Stimulated activated naive CD8-positive, alpha-beta T cell treated with anti-CD3 and anti-CD28 coated beads, Interleukin-15, Interleukin-2, amounts not matched to agents 100 ng/mL and 50 ng/mL, for 24 hours (primary cell): ENCODE measurements around the gene SLC2A5.

Experiments
- H3K27ac Mint-ChIP-seq: one replicate; pipeline ENCODE4 v1.8.0; 2021; ENCODE audit warnings: mild to moderate bottlenecking, mixed read lengths
- H3K27me3 Mint-ChIP-seq: one replicate; pipeline ENCODE4 v1.8.0; 2021; ENCODE audit warnings: mixed read lengths
- H3K36me3 Mint-ChIP-seq: one replicate; pipeline ENCODE4 v1.8.0; 2021; ENCODE audit warnings: low read depth, mixed read lengths
- H3K4me1 Mint-ChIP-seq: one replicate; pipeline ENCODE4 v1.8.0; 2021; ENCODE audit warnings: low read depth, mixed read lengths
- H3K4me3 Mint-ChIP-seq: one replicate; pipeline ENCODE4 v1.8.0; 2021; ENCODE audit warnings: mild to moderate bottlenecking, mixed read lengths
- H3K9me3 Mint-ChIP-seq: one replicate; pipeline ENCODE4 v1.8.0; 2021; ENCODE audit warnings: mixed read lengths

Gene SLC2A5, protein sequence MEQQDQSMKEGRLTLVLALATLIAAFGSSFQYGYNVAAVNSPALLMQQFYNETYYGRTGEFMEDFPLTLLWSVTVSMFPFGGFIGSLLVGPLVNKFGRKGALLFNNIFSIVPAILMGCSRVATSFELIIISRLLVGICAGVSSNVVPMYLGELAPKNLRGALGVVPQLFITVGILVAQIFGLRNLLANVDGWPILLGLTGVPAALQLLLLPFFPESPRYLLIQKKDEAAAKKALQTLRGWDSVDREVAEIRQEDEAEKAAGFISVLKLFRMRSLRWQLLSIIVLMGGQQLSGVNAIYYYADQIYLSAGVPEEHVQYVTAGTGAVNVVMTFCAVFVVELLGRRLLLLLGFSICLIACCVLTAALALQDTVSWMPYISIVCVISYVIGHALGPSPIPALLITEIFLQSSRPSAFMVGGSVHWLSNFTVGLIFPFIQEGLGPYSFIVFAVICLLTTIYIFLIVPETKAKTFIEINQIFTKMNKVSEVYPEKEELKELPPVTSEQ

DNA sequence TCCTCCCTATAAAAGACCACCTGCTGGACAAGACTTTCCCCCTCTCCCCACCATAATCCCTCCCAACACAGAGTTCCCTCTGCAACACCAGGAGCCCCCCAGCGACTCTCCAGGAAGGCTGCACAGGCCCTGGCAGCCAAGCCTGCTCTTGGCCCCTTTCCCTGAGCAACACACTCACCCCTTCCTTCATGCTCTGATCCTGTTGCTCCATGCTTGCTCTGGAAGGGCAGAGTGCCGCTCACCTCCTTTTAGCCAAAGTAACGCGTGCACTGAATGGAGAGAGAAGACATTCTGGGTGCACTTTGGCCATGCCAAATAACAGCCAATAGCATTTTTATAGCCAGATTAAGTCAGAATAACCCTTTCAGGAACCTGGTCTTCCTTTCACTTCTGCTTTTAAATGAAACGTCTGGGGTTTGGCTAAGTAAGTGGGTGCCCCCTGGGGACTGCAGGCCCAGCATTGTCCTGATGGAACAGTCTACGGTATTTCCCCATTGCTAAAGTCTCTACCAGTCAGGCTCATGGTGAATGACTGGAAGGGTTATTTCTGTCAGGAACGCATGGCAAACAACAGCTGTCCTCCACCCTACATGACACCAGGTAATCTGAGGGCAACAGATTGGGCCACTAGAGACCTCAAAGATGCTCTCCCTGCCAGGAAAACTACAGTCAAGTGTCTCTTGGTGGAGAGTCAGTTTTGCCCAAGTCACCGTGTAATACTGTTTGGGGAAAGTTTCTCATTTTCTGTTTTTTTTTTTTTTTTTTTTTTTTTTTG, at the start of gene SLC2A5:
Gene SLC2A5, minus strand, starts transcription at position 310 of the 775 bp plus-strand sequence. Its CDS starts 99 bp downstream, at position 211.
- Mint-ChIP-seq H3K4me1 (peaks cover 16% of the 10 kb centered on the region), H3K9me3 (no peaks in the 10 kb centered on the region), H3K4me3 (peak within 1 kb of the TSS; percentile 52), H3K36me3 (no peaks in the 10 kb centered on the region), H3K27ac (no peak within 1 kb of the TSS), H3K27me3 (peaks cover 5% of the 10 kb centered on the region)

DNA sequence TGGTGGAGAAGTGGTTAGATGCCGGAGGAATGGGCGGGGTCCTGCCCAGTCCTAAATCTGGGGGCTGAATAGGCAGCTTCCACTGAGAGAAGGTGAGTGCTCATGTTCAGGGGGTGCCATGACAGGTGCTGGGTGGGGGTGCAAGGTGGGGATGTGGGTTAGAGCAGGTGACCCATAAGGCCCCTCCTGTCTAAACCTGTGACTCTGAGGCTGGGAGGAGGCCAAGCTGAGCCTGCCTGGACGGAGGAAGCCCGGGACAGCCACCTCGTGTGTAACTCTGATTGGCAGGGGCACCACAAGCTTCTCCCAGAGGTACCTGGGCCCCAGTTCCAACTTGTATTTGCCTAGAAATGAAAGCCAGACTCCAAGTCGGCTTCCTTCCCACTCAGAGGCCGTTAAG, 48.8 kb upstream of the SLC2A5 start:
- Mint-ChIP-seq H3K4me3 (no peak overlapping the region), H3K9me3 (no peaks in the 10 kb centered on the region), H3K27me3 (no peaks in the 10 kb centered on the region), H3K36me3 (no peaks in the 10 kb centered on the region), H3K27ac (no peak overlapping the region), H3K4me1 (peaks cover 18% of the 10 kb centered on the region)

DNA sequence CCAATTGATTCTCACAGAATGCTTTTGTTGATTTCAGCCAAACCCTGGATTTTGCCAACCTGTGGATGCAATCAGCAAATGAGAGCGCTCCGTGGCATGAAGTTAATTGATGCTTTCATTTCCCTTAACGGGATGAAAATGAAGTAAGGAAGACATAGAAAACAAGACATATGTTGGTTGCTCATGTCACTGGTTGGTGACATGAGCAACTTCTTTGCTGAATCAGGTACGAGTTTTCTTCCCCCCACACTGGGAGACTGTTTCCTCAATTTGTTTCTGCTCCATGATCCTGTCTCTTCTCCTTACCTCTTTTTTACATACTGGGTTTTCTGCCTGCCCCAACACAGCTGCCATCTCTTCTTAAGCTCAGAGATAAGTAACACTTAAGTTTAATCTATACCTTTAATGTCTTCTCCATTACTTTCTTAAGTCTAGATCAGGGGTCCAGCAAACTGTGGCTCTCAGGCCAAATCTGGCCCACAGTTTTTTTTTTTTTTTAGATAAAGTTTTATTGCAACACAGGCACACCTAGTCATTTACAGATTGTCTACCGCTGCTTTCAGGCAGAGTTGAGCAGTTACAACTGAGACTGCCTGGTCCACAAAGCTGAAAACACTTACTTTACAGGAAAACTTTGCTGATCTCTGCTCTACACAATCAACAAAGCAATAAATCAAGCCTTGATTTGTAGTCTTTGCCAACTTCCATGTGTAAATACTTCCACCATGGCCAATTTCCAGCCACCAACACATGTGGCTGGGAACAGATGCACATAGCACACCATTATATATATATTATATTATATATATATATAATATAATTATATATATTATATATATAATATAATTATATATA, 46.1 kb upstream of the SLC2A5 start:
- Mint-ChIP-seq H3K27me3 (no peaks in the 10 kb centered on the region), H3K9me3 (no peaks in the 10 kb centered on the region), H3K36me3 (no peaks in the 10 kb centered on the region), H3K4me3 (no peak overlapping the region), H3K4me1 (peaks cover 5% of the 10 kb centered on the region), H3K27ac (no peak overlapping the region)

DNA sequence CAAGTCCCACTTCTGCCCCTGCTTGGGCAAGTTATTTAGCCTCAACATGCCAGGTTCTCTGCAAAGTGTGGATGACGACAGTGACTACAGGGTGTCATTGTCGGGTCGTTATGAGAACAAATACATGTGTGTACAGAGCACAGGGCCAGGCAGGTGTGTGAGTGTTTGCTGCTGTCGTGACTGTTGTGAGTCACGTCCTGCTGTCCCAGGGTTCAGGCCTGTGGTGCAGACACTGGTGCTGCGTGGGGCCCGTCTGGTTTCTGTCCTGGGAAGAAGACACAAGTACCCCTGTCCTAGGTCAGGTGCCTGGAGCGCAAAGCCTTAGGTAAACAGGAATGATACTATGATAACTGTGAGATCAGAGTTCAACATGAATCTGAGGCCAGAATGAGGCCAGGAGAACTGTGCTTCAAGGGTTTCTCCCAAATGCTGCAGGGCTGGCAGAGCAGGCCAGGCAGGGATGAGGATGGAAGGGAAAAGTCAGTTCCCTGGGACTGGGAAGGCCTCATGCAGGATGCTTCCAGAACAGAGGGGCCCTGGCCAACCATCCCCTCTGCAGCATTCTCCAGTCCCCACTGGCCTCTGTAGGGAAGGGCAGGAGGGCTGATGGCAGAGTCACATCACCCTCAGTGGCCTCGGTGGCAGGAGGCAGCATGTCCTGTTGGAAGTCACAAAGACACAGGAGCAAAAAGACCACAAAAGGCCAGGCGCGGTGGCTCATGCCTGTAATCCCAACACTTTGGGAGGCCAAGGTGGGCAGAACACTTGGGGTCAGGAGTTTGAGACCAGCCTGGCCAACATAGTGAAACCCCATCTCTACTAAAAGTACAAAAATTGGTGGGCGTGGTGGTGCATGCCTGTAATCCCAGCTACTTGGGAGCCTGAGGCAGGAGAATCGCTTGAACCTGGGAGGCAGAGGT, 43.8 kb upstream of the SLC2A5 start:
- Mint-ChIP-seq H3K27me3 (no peaks in the 10 kb centered on the region), H3K4me1 (no peaks in the 10 kb centered on the region), H3K4me3 (no peak overlapping the region), H3K9me3 (no peaks in the 10 kb centered on the region), H3K27ac (no peak overlapping the region), H3K36me3 (no peaks in the 10 kb centered on the region)

DNA sequence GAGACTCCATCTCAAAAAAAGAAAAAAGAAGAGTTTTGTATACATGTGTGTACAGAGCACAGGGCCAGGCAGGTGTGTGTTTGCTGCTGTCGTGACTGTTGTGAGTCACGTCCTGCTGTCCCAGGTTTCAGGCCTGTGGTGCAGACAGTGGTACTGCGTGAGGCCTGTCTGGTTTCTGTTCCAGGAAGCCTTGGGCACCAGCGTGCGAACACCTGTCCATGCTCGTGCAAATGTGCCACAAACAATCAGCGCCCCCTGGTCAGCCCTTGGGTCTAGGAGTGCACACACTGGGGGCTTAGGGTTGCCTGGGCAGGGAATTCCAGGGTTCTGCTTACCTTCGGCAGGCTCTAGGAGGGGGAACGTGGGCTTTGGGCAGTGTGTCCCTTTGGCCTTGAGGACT, 42.5 kb upstream of the SLC2A5 start:
- Mint-ChIP-seq H3K4me3 (no peak overlapping the region), H3K27me3 (no peaks in the 10 kb centered on the region), H3K27ac (no peak overlapping the region), H3K36me3 (no peaks in the 10 kb centered on the region), H3K9me3 (no peaks in the 10 kb centered on the region), H3K4me1 (no peaks in the 10 kb centered on the region)

DNA sequence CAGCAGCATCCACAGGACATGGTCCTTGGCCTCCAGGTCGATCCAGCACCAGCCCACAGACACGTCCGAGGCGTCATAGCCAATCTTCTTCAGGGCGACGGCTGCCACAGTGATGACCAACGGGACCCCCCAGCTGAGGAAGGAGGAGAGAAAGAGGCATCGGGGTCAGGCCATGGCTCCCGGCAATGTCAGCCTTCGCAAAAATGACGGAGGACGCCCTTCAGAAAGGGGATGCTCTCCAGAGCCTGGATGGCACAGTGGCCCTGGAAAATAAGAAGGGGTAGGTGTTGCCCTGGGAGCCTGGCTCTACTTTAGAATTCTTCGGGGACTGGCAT, 41.9 kb upstream of the SLC2A5 start:
- H3K27me3 Mint-ChIP-seq, result no peaks in the 10 kb centered on the region
- H3K4me3 Mint-ChIP-seq, result no peak overlapping the region
- H3K27ac Mint-ChIP-seq, result no peak overlapping the region
- no peaks in the 10 kb centered on the region for H3K9me3 Mint-ChIP-seq
- H3K4me1 Mint-ChIP-seq, result no peaks in the 10 kb centered on the region
- no peaks in the 10 kb centered on the region for H3K36me3 Mint-ChIP-seq

DNA sequence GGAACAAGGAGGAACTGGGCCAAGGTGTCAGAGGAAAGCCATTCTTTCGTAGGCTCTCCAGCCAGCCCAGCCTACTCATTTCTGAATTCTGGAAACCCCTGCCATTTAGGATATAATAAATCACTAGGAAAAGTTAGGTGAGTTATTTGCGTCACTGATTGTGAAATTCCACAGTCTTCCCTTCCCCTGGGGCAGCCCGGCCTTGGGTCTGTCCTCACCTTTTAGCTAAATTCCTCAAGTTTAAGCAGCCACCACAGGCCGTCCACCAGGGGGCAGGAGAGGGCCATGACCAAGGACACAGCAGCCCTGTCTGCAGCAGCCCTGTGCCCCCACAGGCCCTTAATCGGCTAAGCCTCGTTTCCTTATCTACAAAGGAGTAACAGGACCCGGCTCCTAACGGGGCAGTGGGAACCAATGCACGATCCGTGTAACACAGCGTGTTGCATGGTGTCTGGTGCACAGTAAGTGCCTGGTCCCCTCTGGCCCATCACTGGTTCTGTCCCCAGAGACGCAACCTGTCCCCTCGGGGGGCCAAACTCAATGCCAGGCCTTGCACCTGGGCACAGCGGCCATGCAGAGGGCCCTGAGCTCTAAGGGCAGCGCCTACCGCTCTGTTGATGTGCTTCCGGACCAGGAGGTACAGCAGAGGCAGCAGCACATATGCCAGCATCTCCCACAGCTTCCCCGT, 41.4 kb upstream of the SLC2A5 start:
- Mint-ChIP-seq H3K4me3 (no peak overlapping the region), H3K27ac (no peak overlapping the region), H3K27me3 (no peaks in the 10 kb centered on the region), H3K36me3 (no peaks in the 10 kb centered on the region), H3K4me1 (no peaks in the 10 kb centered on the region), H3K9me3 (no peaks in the 10 kb centered on the region)

DNA sequence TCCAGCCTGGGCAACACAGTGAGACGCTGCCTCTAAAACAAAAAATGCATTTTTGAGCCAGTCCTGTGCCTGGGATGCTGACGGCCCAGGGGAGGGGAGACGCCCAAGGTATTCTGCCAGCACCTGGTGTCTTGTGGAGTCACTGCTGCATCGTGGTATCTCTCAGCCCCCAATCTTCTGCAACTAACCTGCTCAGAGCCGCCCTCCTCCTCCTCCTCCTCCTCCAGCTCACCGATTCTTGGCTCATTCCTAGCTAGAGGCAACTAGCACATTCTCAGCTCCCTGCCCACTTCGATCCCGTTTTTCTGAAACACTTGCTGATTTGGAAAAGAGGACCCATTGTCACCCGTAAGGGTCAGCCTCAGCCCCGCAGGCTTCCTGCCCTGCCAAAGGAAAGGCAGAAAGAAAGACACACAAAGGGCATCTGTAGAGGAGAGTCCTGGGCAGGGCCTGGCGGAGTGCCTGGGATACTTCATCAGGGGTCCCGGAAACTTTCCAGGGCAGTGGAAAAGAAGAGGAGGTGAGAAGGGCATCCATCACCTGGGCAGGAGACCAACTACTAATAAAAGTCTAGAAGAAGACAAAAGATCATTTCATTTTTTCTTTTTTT, 38.7 kb upstream of the SLC2A5 start:
- H3K4me3 Mint-ChIP-seq, result no peak overlapping the region
- no peak overlapping the region for H3K27ac Mint-ChIP-seq
- no peaks in the 10 kb centered on the region for H3K4me1 Mint-ChIP-seq
- no peaks in the 10 kb centered on the region for H3K9me3 Mint-ChIP-seq
- H3K27me3 Mint-ChIP-seq, result no peaks in the 10 kb centered on the region
- no peaks in the 10 kb centered on the region for H3K36me3 Mint-ChIP-seq

DNA sequence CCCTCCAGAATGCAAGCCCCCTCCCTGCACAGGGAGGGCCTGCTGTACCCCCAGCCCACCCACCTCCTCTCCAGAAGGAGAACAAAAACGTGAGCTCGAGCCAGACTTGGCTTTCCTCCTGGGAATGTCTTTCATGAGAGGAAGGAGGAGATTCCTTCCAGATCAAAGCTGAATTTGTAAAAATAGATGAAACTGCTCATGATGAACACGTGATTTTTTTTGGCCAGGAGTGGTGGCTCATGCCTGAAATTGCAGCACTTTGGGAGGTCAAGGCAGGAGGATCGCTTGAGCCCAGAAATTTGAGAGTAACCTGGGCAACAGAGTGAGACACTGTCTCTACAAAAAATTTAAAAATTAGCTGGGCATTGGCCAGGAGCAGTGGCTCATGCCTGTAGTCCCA, 37.7 kb upstream of the SLC2A5 start:
- no peak overlapping the region for H3K27ac Mint-ChIP-seq
- H3K4me1 Mint-ChIP-seq, result no peaks in the 10 kb centered on the region
- H3K9me3 Mint-ChIP-seq, result no peaks in the 10 kb centered on the region
- no peaks in the 10 kb centered on the region for H3K27me3 Mint-ChIP-seq
- no peaks in the 10 kb centered on the region for H3K36me3 Mint-ChIP-seq
- H3K4me3 Mint-ChIP-seq, result no peak overlapping the region

DNA sequence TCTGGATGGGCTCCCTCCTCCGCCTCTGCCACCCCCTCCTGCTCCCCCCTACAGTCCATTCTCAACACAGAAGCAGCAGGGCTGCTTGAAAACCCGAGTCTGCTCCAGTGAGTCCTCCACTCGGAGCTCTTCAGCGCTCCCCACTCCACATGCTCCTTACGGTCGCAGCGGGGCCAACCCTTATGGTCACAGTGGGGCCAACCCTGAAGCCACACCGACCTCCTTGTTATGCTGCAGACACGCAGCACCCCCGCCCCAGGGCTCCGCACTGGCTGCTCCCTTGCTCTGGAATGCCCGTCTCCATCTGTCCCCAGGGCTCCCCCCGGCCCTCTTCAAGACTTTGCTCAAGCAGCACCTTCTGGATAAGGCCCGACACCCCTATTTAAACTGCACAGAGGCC, 36.9 kb upstream of the SLC2A5 start:
- Mint-ChIP-seq H3K4me1 (no peaks in the 10 kb centered on the region), H3K4me3 (no peak overlapping the region), H3K27ac (no peak overlapping the region), H3K36me3 (no peaks in the 10 kb centered on the region), H3K27me3 (no peaks in the 10 kb centered on the region), H3K9me3 (no peaks in the 10 kb centered on the region)

DNA sequence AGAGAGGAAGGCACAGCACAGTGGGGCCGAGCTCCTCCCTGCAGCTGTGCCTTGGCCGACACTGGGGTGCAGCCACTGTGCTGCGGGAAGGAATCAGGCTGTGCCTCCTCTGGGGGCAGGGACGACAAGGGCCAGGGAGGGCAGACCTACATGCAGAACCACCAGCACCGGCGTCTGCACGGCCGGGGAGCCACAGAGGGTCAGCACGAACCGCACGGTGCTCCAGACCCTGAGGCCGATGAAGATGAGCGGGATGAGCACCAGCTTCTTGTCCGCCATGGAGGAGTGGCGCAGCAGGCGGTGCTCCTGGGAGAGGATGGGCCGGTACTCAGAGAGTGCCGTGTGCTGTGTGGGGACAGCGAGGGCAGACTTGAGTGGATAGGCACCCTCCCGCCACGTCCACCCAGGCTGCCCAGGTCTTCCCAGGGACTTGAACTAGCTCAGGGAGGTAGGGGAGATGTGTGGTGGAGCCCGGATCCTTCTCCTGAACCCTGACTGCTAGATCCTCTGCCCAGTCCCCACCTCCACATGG, 36.0 kb upstream of the SLC2A5 start:
- Mint-ChIP-seq H3K27me3 (no peaks in the 10 kb centered on the region), H3K9me3 (no peaks in the 10 kb centered on the region), H3K4me3 (no peak overlapping the region), H3K27ac (no peak overlapping the region), H3K36me3 (no peaks in the 10 kb centered on the region), H3K4me1 (no peaks in the 10 kb centered on the region)

DNA sequence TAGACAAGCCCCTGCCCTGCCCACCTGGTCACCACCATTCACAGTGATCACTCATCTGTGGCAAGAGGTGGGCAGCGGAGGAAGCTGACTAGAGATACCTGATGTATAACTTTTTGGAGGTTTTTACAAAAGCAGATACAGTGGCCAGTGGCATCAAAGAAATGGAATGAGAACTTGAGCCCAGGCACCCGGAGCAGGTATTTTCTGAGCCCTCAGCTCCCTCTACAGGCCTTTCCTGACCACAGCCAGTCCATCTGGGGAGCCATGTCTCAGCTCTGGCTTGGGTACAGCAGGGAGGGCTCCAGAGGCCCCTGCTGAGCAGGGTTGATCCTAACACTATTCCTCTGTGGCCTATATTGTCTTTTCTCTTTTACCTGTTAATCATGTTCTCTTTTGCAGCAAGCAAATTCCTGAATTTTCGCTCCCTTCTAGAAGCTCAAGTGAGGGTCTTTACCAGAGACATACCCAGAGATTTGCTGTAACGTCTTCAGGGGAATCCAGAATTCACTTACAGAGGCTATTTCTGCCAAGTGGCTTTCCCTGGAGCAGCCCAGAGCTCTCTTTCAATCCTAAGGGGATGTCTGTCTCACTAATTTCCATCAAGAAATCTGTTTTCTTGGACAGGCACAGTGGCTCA, 32.2 kb upstream of the SLC2A5 start:
- Mint-ChIP-seq H3K36me3 (no peaks in the 10 kb centered on the region), H3K9me3 (no peaks in the 10 kb centered on the region), H3K27me3 (no peaks in the 10 kb centered on the region), H3K4me3 (no peak overlapping the region), H3K4me1 (no peaks in the 10 kb centered on the region), H3K27ac (no peak overlapping the region)
